ENCODE measurements around the gene ICE1. TPM values are rescaled to one million over a fixed set of nuclear protein-coding genes. Genes with fewer than 3 reads are reported as not detected.

The ICE1 gene
- total RNA-seq, 1 experiment from 2014 or later = 68.4 TPM

DNA sequence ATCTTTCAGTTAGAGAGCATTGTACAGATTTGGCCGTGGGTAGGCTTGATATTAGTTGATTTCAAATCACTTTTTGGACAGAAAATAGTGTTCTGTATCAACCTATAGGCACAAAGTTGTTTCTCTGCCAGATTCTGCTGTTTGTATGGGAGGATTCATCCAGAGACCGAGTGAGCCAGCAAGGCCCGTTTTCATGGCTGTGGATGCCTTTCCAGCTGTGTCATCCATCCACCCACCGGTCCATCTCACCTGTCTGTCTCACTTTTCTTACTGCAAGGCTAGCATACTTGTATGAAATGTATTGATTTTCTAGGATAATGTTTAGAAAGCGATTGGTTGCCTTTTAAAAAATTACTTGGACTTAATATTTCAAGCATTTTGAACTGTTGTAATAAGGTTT, 34.4 kb downstream of the ICE1 start:
- H3K27me3 ChIP-seq (ENCODE audit: insufficient read depth, low read depth) = no peaks in the 10 kb centered on the region
- no peak overlapping the region for H3K4me2 ChIP-seq
- H3K27ac ChIP-seq = no peak overlapping the region
- intact Hi-C loops (cut with micrococcal nuclease; ENCODE audit: unreplicated experiment) = no loop called here
- no peak for TF ChIP-seq EZH2 (IDR thresholded peaks at IDR 0.05; ENCODE audit: low read depth)
- no peak for TF ChIP-seq CTCF (conservative IDR thresholded peaks at IDR 0.05)
- POLR2A ChIA-PET (ENCODE audit: unreplicated experiment) = no interaction called here
- H3K36me3 ChIP-seq (ENCODE audit: low read depth) = peaks cover 49% of the 10 kb centered on the region
- H3K4me1 ChIP-seq (replicated peaks; ENCODE audit: insufficient read depth) = no peaks in the 10 kb centered on the region
- H3K9me3 ChIP-seq (ENCODE audit: insufficient read depth, low read depth) = no peaks in the 10 kb centered on the region
- no peaks in the 10 kb centered on the region for H3K79me2 ChIP-seq (ENCODE audit: low read depth)
- CTCF ChIA-PET = no interaction called here
- H4K20me1 ChIP-seq (ENCODE audit: insufficient read depth) = no peaks in the 10 kb centered on the region
- no peaks in the 10 kb centered on the region for H3K9me2 ChIP-seq (ENCODE audit: insufficient read depth)
- BruUV-seq (replicated peaks) = no TSS peak
- no peak overlapping the region for H2AFZ ChIP-seq
- 0 out of 2 replicates have a peak, but pooled peaks cover 3% of the 10 kb centered on the region for H3F3A ChIP-seq (ENCODE audit: insufficient read depth, low read depth)
- no peak for DNase-seq
- no peak overlapping the region for H3K4me3 ChIP-seq

GRCh38 chr5:5460311-5460710, 37.8 kb downstream of the ICE1 start:
- BruUV-seq (replicated peaks) = no TSS peak
- ChIA-PET CTCF (no interaction called here), POLR2A (ENCODE audit: unreplicated experiment) (no interaction called here)
- Histone ChIP-seq H3K4me2 (no peak overlapping the region), H3K9me3 (ENCODE audit: insufficient read depth, low read depth) (no peaks in the 10 kb centered on the region), H3K27ac (no peak overlapping the region), H3K36me3 (ENCODE audit: low read depth) (peaks cover 49% of the 10 kb centered on the region), H3K4me1 (replicated peaks; ENCODE audit: insufficient read depth) (no peaks in the 10 kb centered on the region), H2AFZ (no peak overlapping the region), H3F3A (ENCODE audit: insufficient read depth, low read depth) (0 out of 2 replicates have a peak, but pooled peaks cover 3% of the 10 kb centered on the region), H3K79me2 (ENCODE audit: low read depth) (no peaks in the 10 kb centered on the region), H3K9me2 (ENCODE audit: insufficient read depth) (no peaks in the 10 kb centered on the region), H3K27me3 (ENCODE audit: insufficient read depth, low read depth) (no peaks in the 10 kb centered on the region), H3K4me3 (no peak overlapping the region), H4K20me1 (ENCODE audit: insufficient read depth) (no peaks in the 10 kb centered on the region)
- intact Hi-C loops (cut with micrococcal nuclease; ENCODE audit: unreplicated experiment) = no loop called here
- no peak for DNase-seq
- TF ChIP-seq CTCF (conservative IDR thresholded peaks at IDR 0.05) (no peak), EZH2 (IDR thresholded peaks at IDR 0.05; ENCODE audit: low read depth) (no peak)

DNA sequence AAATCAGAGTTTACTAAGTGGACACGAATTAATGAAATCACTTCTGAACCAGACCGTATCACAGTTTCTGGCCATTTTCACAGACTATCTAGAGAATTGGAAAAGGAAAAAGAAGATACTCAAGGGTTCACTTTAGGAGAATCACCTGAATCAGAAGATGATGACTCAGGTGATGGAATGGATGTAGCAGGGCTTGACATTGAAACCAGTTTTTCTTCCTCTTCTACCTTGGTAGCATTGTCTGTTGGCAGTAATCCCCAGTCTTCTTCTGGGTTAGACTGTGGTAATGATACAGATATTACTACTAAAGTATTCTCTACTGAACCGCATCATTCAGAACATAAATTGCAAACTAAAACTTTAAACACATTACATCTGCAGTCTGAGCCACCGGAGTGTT, 38.5 kb downstream of the ICE1 start:
- Histone ChIP-seq H3K36me3 (ENCODE audit: low read depth) (peaks cover 43% of the 10 kb centered on the region), H4K20me1 (ENCODE audit: insufficient read depth) (no peaks in the 10 kb centered on the region), H3F3A (ENCODE audit: insufficient read depth, low read depth) (no peaks in the 10 kb centered on the region), H3K4me3 (no peak overlapping the region), H3K27me3 (ENCODE audit: insufficient read depth, low read depth) (no peaks in the 10 kb centered on the region), H3K9me2 (ENCODE audit: insufficient read depth) (no peaks in the 10 kb centered on the region), H3K27ac (no peak overlapping the region), H3K79me2 (ENCODE audit: low read depth) (no peaks in the 10 kb centered on the region), H3K4me2 (no peak overlapping the region), H3K4me1 (replicated peaks; ENCODE audit: insufficient read depth) (no peaks in the 10 kb centered on the region), H3K9me3 (ENCODE audit: insufficient read depth, low read depth) (no peaks in the 10 kb centered on the region), H2AFZ (no peak overlapping the region)
- no TSS peak for BruUV-seq (replicated peaks)
- ChIA-PET POLR2A (ENCODE audit: unreplicated experiment) (no interaction called here), CTCF (no interaction called here)
- no peak for DNase-seq
- TF ChIP-seq EZH2 (IDR thresholded peaks at IDR 0.05; ENCODE audit: low read depth) = no peak
- no peak for TF ChIP-seq CTCF (conservative IDR thresholded peaks at IDR 0.05)
- intact Hi-C loops (cut with micrococcal nuclease; ENCODE audit: unreplicated experiment) = no loop called here
